Esophagus (tissue), 2 donors: Measurements from ENCODE around the gene METTL13. TPM values are rescaled to one million over a fixed set of nuclear protein-coding genes. Genes with fewer than 3 reads are reported as not detected.

Source experiments
- H3K27ac ChIP-seq, 2 donors: one replicate each; pipeline ENCODE4 v1.5.1; 2013; ENCODE audit warnings: low read depth in 2 of 2, mild to moderate bottlenecking in 2 of 2, inconsistent platforms in 1 of 2, low read length in 1 of 2, moderate library complexity in 1 of 2
- H3K27me3 ChIP-seq, 2 donors: one replicate each; pipeline ENCODE4 v1.6.1; 2013; ENCODE audit warnings: low read length in 2 of 2, control low read depth in 1 of 2, mild to moderate bottlenecking in 1 of 2; ENCODE audit not compliant: insufficient read depth in 2 of 2, control insufficient read depth in 1 of 2
- H3K36me3 ChIP-seq, 2 donors: one replicate each; pipeline ENCODE4 v1.6.1; 2013; ENCODE audit warnings: low read length in 1 of 2; ENCODE audit not compliant: control insufficient read depth in 2 of 2, insufficient read depth in 2 of 2
- H3K4me1 ChIP-seq, 2 donors: one replicate each; pipeline ENCODE4 v1.6.1; 2013; ENCODE audit warnings: low read length in 1 of 2; ENCODE audit not compliant: control insufficient read depth in 2 of 2, insufficient read depth in 2 of 2
- H3K4me3 ChIP-seq, 2 donors: one replicate each; pipeline ENCODE4 v1.5.1; 2013; ENCODE audit warnings: low read length in 2 of 2, mild to moderate bottlenecking in 2 of 2, low read depth in 1 of 2, moderate library complexity in 1 of 2
- H3K9me3 ChIP-seq, 2 donors: one replicate each; pipeline ENCODE4 v1.6.1; 2013; ENCODE audit warnings: mild to moderate bottlenecking in 2 of 2, low read depth in 1 of 2, low read length in 1 of 2, moderate library complexity in 1 of 2; ENCODE audit not compliant: control insufficient read depth in 2 of 2, insufficient read depth in 1 of 2
- WGBS, 2 donors: extraction: QIAGEN DNeasy Blood & Tissue Kit; methylation state at CpG; one replicate each; pipeline ENCODE4 v1.1.7; 2013; 5-methylcytosine and 5-hydroxymethylcytosine counted together
- polyA plus RNA-seq, 2 donors: library from polyadenylated mRNA; stranded (reverse); fragments of 200-250 nt; gene quantifications; one replicate each; pipeline ENCODE4 v1.2.3, GENCODE V29; 2013
- donor health status: healthy with polysubstance abuse.
- donor health status: Bipolar disorder and iron deficiency.

The METTL13 gene
- polyA plus RNA-seq, 2 donors, result 5.8 to 13.6 TPM

DNA sequence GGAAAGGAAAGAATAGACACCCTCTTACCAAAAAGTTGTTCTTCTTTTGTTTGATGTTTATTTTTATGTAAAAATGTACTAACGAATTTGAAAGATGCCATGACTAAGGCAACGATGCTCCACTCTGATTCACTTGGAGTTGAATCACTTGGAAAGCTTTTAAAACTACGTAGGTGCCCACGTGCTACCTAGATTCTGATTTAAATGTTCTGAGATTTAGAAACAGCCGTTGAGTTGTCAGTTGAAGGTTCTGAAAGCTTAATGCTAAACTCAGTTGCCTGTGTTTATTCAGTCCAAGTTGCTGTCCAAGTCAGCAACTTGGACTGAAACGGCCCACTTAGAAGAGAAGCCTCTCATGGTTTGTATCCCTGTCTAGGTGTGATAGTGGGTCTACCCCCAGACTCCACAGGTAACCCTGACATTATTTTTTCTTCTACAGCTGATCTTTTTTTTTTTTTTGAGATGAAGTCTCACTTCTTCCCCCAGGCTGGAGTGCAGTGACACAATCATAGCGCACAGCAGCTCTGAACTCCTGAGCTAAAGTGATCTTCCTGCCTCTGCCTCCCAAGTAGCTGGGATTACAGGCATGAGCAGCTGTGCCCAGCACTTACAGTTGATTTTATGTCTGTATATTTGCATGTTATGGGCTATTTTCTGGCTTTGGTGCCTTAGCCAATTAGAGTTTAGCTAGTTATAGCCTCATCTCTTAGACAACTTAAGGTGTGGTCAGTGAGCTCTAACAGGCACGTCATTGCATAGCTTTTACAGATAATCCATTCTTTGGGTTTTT, 38.2 kb upstream of the METTL13 start:
- Histone ChIP-seq H3K9me3 (no peaks in the 10 kb centered on the region), H3K36me3 (no peaks in the 10 kb centered on the region), H3K4me3 (peak overlapping the region in 1 of 2 donors; percentile 86), H3K4me1 (no peaks in the 10 kb centered on the region), H3K27me3 (no peaks in the 10 kb centered on the region), H3K27ac (peak overlapping the region; percentile 43 to 79)
- 15 to 27% methylated on average over 8 of the region's 8 CpGs for WGBS, 2 donors

DNA sequence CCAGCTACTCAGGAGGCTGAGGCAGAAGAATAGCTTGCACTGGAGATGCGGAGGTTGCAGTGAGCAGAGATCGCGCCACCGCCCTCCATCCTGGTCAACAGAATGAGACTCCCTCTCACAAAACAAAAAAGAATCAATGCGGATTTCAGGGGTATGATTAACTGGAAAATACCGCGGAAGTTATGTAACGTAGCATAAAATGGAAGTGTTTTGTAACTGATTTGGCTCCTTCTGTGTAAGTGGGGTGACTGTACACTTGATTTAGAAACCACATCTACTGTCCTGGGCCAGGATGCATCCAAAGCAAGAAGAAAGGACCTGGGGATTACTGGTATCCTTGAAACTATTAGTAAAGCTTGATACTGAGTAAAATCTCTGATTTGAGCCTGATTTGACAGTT, 36.5 kb upstream of the METTL13 start:
- H3K4me1 ChIP-seq, result no peaks in the 10 kb centered on the region
- H3K36me3 ChIP-seq, result no peaks in the 10 kb centered on the region
- H3K27me3 ChIP-seq, result no peaks in the 10 kb centered on the region
- H3K27ac ChIP-seq, result no peak overlapping the region
- no peaks in the 10 kb centered on the region for H3K9me3 ChIP-seq
- H3K4me3 ChIP-seq, result no peak overlapping the region
- 89 to 94% methylated on average over 8 of the region's 8 CpGs for WGBS, 2 donors

DNA sequence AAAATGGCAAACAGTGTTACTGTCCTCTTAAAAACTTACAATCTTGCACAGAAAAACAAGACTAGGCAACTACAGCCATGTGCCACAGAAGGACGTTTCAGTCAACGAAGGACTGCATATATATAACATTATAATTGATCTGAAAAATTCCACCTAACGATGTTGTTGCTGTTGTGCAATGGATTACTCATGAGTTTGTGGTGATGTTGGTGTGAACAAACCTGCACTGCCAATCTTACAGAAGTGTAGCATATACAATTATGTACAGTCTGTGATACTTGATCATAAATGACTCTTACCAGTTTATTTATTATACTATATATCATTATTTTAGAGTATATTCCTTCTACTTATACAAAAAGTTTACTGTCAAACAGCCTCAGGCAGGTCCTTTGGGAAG, 32.8 kb upstream of the METTL13 start:
- H3K27me3 ChIP-seq, result no peaks in the 10 kb centered on the region
- H3K9me3 ChIP-seq, result no peaks in the 10 kb centered on the region
- no peak overlapping the region for H3K4me3 ChIP-seq
- 71 to 77% methylated on average over 3 of the region's 3 CpGs for WGBS, 2 donors
- no peaks in the 10 kb centered on the region for H3K4me1 ChIP-seq
- H3K36me3 ChIP-seq, result no peaks in the 10 kb centered on the region
- H3K27ac ChIP-seq, result no peak overlapping the region

DNA sequence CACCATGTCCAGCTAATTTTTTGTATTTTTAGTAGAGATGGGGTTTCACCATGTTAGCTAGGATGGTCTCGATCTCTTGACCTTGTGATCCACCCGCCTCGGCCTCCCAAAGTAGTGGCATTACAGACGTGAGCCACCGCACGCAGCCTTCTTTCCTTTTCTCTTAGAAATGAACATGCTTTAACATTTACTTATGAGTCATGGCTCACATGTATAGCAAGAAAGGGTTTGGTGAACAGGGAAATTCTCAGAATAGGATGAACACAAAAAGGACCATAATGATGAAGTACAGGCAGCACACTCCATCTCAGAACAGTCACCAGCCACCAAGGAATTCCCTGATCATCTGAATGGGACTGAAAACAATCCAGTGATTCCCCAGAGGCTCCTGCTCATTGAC, 30.2 kb upstream of the METTL13 start:
- WGBS, 2 donors, result 83 to 88% methylated on average over 6 of the region's 6 CpGs
- Histone ChIP-seq H3K36me3 (no peaks in the 10 kb centered on the region), H3K9me3 (no peaks in the 10 kb centered on the region), H3K4me3 (no peak overlapping the region), H3K27ac (no peak overlapping the region), H3K27me3 (no peaks in the 10 kb centered on the region), H3K4me1 (no peaks in the 10 kb centered on the region)

DNA sequence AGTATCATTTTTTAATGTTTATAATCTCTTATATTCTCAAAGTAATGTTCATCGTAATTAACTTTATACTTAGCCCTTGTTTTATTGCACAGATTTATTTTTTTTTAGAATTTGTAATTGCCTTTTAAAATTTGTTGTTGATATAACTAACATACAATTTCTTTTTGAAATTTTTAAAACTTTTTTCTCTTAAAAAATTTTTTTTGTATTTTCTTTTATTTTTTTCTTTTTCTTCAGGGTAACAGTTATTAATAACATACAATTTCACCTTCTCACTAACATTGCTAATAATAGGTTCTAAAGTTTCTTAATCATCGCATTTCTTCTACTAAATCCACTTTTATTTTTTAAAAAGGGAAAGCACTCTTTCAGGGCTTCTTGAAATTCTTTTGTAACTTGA, 28.3 kb upstream of the METTL13 start:
- Histone ChIP-seq H3K36me3 (no peaks in the 10 kb centered on the region), H3K27me3 (no peaks in the 10 kb centered on the region), H3K27ac (no peak overlapping the region), H3K4me1 (no peaks in the 10 kb centered on the region), H3K9me3 (no peaks in the 10 kb centered on the region), H3K4me3 (no peak overlapping the region)
- 97 to 99% methylated on average over 2 of the region's 2 CpGs for WGBS, 2 donors

DNA sequence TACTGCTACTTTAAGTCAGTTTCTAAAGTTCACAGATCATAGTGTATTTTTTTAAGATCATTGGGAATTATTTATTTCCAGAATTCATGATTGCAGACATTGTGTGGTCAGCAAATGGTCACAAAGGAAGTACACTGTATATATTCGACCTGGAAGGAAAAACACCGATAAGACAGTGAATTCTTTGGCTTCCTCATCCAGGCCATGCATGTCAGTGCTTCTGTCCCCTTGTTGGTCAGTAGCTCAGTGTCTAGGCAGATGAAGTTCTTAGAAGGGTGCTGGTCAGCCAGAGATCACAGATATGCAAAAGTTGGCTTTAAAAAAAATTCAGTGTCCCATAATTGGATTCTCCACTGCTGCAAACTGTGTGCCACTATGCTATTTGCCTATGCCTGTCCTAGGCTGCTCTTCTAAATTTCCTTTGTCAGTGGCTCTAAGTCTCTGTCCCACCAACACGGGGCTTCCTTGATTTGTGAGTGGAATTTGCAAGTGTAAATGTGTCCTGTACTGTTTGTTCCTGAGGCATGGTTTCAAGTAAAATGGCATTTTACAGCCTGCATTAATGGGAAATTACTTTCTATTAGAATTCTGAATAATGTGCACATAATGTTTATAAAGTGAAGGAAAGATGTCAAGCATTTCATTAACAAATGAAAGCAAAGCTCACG, 27.6 kb upstream of the METTL13 start:
- H3K27me3 ChIP-seq, result no peaks in the 10 kb centered on the region
- no peak overlapping the region for H3K27ac ChIP-seq

DNA sequence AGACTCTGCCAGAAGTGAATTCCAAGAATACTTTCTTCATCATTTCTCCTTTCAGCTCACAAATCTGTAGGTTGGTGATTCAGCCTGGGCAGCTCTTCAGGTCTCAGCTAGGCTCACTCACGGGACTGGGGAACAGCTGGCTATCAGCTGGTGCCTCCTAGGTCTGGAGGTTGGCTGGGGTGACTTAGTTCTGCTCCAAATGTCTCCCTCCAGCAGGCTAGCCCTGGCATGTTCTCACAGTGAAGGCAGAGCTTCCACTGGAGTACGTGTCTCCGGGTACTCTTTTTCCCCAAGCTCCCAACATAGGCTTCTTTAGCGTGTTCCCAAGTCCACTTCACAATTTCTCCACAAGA, 27.1 kb upstream of the METTL13 start:
- Histone ChIP-seq H3K27me3 (no peaks in the 10 kb centered on the region), H3K4me1 (no peaks in the 10 kb centered on the region), H3K27ac (no peak overlapping the region), H3K36me3 (no peaks in the 10 kb centered on the region), H3K4me3 (no peak overlapping the region), H3K9me3 (no peaks in the 10 kb centered on the region)
- 38 to 59% methylated on average over 4 of the region's 4 CpGs for WGBS, 2 donors

More for the DNA sequence above, 27.6 kb upstream of the METTL13 start:
- no peaks in the 10 kb centered on the region for H3K36me3 ChIP-seq
- WGBS, 2 donors, result 51 to 57% methylated on average over 4 of the region's 4 CpGs
- no peaks in the 10 kb centered on the region for H3K4me1 ChIP-seq
- H3K9me3 ChIP-seq, result no peaks in the 10 kb centered on the region
- no peak overlapping the region for H3K4me3 ChIP-seq

DNA sequence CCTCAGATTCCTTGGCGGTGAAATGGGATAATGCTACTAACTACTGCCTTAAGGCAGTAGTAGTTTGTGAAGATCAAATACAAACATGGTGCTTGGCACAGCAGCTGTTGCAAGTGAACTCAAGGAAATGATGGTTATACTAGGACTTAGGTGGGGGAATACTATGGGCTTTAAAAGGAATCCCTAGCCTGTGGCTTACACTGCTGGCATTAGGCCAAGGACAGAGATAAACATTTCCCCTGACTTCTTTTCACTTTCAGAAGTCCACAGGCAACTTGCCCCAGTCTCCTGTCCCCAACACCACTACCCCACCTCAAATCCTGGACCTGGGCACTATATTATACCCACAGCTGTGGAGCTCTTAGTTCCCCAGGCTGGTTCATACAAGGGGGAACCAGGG, 26.5 kb upstream of the METTL13 start:
- no peak overlapping the region for H3K4me3 ChIP-seq

DNA sequence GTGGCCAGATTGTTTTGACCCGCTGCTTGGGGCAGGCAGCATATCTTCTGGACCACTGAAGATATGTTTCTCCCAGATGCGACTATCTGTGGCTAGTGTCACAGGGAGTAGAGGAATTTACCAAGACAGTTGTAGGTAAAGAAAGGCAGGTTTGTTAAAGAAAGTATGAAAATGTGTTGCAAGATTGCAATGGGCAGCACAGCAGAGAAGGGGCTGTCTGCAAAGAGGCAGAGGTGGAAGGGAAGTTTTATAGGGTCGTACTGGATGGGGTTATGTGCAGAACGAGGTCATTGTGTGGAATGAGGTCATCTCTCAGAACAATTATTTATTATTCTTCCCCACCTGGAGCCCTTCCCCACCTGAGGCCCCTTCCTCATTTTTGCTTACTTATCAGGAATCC, 24.6 kb upstream of the METTL13 start:
- 89 to 93% methylated on average over 4 of the region's 4 CpGs for WGBS, 2 donors
- no peaks in the 10 kb centered on the region for H3K4me1 ChIP-seq

More for the DNA sequence above, 26.5 kb upstream of the METTL13 start:
- H3K27me3 ChIP-seq, result no peaks in the 10 kb centered on the region
- no peaks in the 10 kb centered on the region for H3K36me3 ChIP-seq
- no peaks in the 10 kb centered on the region for H3K4me1 ChIP-seq
- H3K9me3 ChIP-seq, result no peaks in the 10 kb centered on the region
- 97 to 99% methylated on average over 1 of the region's 1 CpG for WGBS, 2 donors
- no peak overlapping the region for H3K27ac ChIP-seq

DNA sequence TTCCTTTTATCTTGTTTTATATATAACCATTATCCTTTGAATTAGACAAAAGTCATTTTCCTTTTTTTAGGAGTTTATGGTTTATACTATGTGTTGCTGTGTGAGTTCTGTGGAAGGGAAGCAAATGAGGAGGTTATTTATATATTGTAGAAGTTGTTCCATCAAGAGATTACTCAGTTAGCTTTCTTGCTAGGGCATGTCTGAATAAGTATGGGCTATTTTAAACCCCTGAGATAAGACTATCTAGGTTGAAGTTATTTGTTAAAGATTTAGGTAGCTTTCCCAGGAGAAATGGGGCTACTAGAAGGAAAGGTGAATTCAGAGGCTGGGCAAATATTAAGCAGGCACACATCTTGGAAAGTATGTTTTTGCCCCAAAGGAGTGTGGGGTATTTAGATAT, 23.4 kb upstream of the METTL13 start:
- no peak overlapping the region for H3K4me3 ChIP-seq
- no peaks in the 10 kb centered on the region for H3K36me3 ChIP-seq
- H3K4me1 ChIP-seq, result no peaks in the 10 kb centered on the region
- no peaks in the 10 kb centered on the region for H3K9me3 ChIP-seq
- H3K27me3 ChIP-seq, result no peaks in the 10 kb centered on the region
- H3K27ac ChIP-seq, result no peak overlapping the region

More for the DNA sequence above, 24.6 kb upstream of the METTL13 start:
- Histone ChIP-seq H3K4me3 (no peak overlapping the region), H3K9me3 (no peaks in the 10 kb centered on the region), H3K27ac (no peak overlapping the region), H3K36me3 (no peaks in the 10 kb centered on the region), H3K27me3 (no peaks in the 10 kb centered on the region)
